ENCODE data around the gene PTPRM. TPM values are rescaled to one million over a fixed set of nuclear protein-coding genes. Genes with fewer than 3 reads are reported as not detected.

Gene PTPRM
- total and polyA plus RNA-seq, 2 of the 8 experiments (the other 6 are each of a cell fraction or from before 2014, with no cell fraction given), result 4.1 to 7.0 TPM

GRCh38 chr18:7931763-7932162 lies 364.6 kb downstream of the PTPRM start:
- Histone ChIP-seq H3K4me1 (replicated peaks in 1 of 4; ENCODE audit: control insufficient read depth in 3 of 4, insufficient read depth in 4 of 4, low read length in 3 of 4) (no peaks in the 10 kb centered on the region), H4K91ac (replicated peaks; ENCODE audit: insufficient read length, low read length) (no peak overlapping the region), H2BK120ac (replicated peaks; ENCODE audit: low read depth, low read length) (no peak overlapping the region), H2AFZ (ENCODE audit: low read length) (no peak overlapping the region), H2AK5ac (ENCODE audit: low read depth, low read length) (no peak overlapping the region), H3K79me1 (ENCODE audit: low read depth, low read length) (no peaks in the 10 kb centered on the region), H3K79me2 (ENCODE audit: control insufficient read depth in 1 of 2, insufficient read depth in 2 of 2, low read length in 2 of 2) (no peaks in the 10 kb centered on the region), H3K27ac (ENCODE audit: low read depth, low read length) (no peak overlapping the region), H2BK12ac (ENCODE audit: low read depth, low read length) (no peak overlapping the region), H3K23ac (ENCODE audit: insufficient read length) (no peak overlapping the region), H4K20me1 (replicated peaks in 1 of 2; ENCODE audit: control insufficient read depth in 1 of 2, insufficient read depth in 2 of 2, low read length in 2 of 2) (no peaks in the 10 kb centered on the region), H3K18ac (ENCODE audit: extremely low read depth, low read length) (no peak overlapping the region), H3K4me2 (ENCODE audit: insufficient read depth in 1 of 2, low read depth in 2 of 2, low read length in 2 of 2) (no peak overlapping the region), H3K36me3 (ENCODE audit: control insufficient read depth in 2 of 4, insufficient read depth in 4 of 4, low read length in 3 of 4) (no peaks in the 10 kb centered on the region), H3K56ac (replicated peaks; ENCODE audit: insufficient read length, low read depth, low read length) (no peak overlapping the region), H2BK15ac (ENCODE audit: low read length) (no peak overlapping the region), H3K27me3 (replicated peaks in 1 of 4; ENCODE audit: control insufficient read depth in 3 of 4, extremely low read depth in 1 of 4, insufficient read depth in 3 of 4, low read length in 3 of 4) (no peaks in the 10 kb centered on the region), H3K14ac (ENCODE audit: insufficient read length) (no peak overlapping the region), H3K4ac (replicated peaks; ENCODE audit: insufficient read length, low read depth, low read length) (no peak overlapping the region), H3K9ac (replicated peaks in 1 of 4; ENCODE audit: extremely low read depth in 1 of 4, low read depth in 3 of 4, low read length in 3 of 4) (no peak overlapping the region), H3K9me3 (ENCODE audit: insufficient read depth in 2 of 2, low read depth in 1 of 2, low read length in 1 of 2) (no peaks in the 10 kb centered on the region), H4K5ac (ENCODE audit: insufficient read length, low read depth, low read length) (no peak overlapping the region), H3K4me3 (ENCODE audit: extremely low read depth in 1 of 4, insufficient read depth in 2 of 4, low read depth in 3 of 4, low read length in 4 of 4) (no peak overlapping the region), H2BK20ac (ENCODE audit: low read length) (no peak overlapping the region), H4K8ac (ENCODE audit: extremely low read depth, insufficient read depth, low read length) (no peak overlapping the region), H2BK5ac (ENCODE audit: low read depth, low read length) (no peak overlapping the region), H3K23me2 (ENCODE audit: low read depth, low read length) (no peaks in the 10 kb centered on the region)
- WGBS, 2 experiments (ENCODE audit: extremely low coverage in 1 of 2, insufficient coverage in 1 of 2, insufficient read length in 1 of 2, insufficient replicate concordance in 2 of 2, low coverage in 1 of 2, low lambda C conversion rate in 2 of 2, missing lambda C conversion rate in 1 of 2), result 81% methylated on average over 3 of the region's 3 CpGs; no CpG with 5 or more reads in 1 of the 2 experiments
- DNase-seq (ENCODE audit: low read depth in 1 of 2, low spot score in 2 of 2) (no peak), FAIRE-seq (no peak)
- ChIA-PET POLR2A (ENCODE audit: partially characterized antibody) (no interaction called here), CTCF (ENCODE audit: partially characterized antibody) (no interaction called here)
- TF ChIP-seq ATF2 (IDR thresholded peaks at IDR 0.05; ENCODE audit: low read length) (no peak), YY1 (IDR thresholded peaks at IDR 0.05; ENCODE audit: low read depth, low read length) (no peak), ATF3 (IDR thresholded peaks at IDR 0.05; ENCODE audit: insufficient read depth, low read depth, low read length) (no peak), EP300 (IDR thresholded peaks at IDR 0.05; ENCODE audit: borderline replicate concordance in 1 of 2, low read depth in 2 of 2, low read length in 2 of 2) (no peak)
